Kasumi-1 (cell line): ENCODE measurements around the gene ALPK3.

Experiments
- DNase-seq, 2 experiments: peaks; one replicate each; lab custom pipeline; 2025; lab: John Stamatoyannopoulos, UW

Gene ALPK3

GRCh38 chr15:84846269-84846668 is 29.1 kb downstream of the ALPK3 start:
- DNase-seq: no peak

- peak in 1 of 2 experiments; percentile 10 for DNase-seq
Observed at GRCh38 chr15:84847382-84847781, 30.2 kb downstream of the ALPK3 start.

GRCh38 chr15:84852212-84852611 is 35.1 kb downstream of the ALPK3 start:
- no peak for DNase-seq

- no peak for DNase-seq
Observed at GRCh38 chr15:84855136-84855535, 38.0 kb downstream of the ALPK3 start.

DNA sequence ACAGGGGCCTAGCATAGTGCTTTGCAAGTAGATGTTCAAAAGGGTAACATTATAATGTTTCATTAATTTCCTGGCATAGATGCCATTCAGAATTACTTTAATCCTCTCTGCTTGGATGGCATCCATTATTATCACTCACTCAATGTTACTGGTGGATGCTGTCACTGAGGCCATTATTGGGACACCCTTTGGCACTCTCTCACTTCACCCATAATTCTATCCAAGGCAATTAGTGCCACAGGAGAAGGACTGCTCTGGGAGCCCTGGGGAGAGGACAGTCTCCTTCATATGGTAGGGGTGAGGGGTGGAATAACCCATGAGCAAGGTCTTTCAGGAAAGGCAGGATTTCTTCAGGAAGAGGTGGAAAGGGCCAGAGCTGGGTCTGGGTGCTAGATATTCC is 38.6 kb downstream of the ALPK3 start:
- no peak for DNase-seq

DNA sequence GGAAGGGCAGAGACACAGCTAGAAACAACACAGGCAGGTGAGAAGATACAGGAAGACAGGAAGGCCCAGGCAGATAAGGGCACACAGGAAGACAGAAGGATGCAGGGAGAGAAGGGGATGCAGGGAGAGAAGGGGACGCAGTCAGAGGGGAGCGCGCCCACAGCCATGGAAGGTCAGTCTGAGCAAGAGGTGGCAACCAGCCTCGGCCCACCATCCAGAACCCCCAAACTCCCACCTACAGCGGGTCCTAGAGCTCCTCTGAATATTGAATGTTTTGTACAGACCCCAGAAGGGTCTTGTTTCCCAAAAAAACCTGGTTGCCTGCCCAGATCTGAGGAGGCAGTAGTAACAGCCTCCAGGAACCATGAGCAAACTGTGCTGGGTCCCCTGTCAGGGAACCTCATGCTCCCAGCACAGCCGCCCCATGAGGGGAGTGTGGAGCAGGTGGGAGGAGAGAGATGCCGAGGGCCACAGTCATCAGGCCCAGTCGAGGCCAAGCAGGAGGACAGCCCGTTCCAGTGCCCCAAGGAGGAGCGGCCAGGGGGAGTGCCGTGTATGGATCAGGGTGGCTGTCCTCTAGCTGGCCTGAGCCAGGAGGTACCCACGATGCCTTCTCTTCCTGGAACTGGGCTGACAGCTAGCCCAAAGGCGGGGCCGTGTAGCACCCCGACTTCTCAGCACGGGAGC is 39.7 kb downstream of the ALPK3 start:
- no peak for DNase-seq

DNA sequence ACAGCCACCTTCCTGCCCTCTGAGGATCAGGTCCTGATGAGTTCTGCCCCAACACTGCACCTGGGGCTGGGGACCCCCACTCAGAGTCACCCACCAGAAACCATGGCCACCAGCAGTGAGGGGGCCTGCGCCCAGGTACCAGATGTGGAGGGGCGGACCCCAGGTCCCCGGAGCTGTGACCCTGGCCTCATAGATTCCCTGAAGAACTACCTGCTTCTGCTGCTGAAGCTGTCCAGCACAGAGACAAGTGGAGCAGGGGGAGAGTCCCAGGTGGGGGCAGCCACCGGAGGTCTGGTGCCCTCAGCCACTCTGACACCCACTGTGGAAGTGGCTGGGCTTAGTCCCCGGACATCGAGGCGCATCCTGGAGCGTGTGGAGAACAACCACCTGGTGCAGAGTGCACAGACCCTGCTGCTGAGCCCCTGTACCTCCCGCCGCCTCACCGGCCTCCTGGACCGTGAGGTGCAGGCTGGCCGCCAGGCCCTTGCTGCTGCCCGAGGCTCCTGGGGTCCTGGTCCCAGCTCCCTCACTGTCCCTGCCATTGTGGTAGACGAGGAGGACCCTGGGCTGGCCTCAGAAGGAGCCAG is 40.4 kb downstream of the ALPK3 start:
- no peak for DNase-seq

GRCh38 chr15:84858231-84858630 is 41.1 kb downstream of the ALPK3 start:
- DNase-seq: no peak

DNA sequence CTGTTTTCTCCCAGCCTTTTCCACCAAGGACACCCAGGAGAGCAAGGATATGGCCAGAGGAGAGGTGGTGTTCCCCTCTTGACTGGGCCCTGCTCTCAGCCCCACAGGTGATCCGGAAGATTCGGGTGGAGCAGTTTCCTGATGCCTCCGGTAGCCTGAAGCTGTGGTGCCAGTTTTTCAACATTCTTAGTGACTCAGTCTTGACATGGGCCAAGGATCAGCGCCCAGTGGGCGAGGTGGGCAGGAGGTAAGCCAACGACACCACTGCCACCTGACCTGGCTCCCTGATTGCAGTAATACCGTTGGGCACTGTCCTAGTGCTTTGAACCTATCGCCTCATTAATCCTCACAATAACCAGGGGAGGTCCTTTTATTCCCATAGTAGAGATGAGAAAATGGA is 42.0 kb downstream of the ALPK3 start:
- no peak for DNase-seq

- DNase-seq: no peak
Observed at GRCh38 chr15:84859651-84860050, 42.5 kb downstream of the ALPK3 start.

- no peak for DNase-seq
Observed at GRCh38 chr15:84861781-84862180, 44.6 kb downstream of the ALPK3 start.

GRCh38 chr15:84862214-84862975 is 45.2 kb downstream of the ALPK3 start:
- no peak for DNase-seq

DNA sequence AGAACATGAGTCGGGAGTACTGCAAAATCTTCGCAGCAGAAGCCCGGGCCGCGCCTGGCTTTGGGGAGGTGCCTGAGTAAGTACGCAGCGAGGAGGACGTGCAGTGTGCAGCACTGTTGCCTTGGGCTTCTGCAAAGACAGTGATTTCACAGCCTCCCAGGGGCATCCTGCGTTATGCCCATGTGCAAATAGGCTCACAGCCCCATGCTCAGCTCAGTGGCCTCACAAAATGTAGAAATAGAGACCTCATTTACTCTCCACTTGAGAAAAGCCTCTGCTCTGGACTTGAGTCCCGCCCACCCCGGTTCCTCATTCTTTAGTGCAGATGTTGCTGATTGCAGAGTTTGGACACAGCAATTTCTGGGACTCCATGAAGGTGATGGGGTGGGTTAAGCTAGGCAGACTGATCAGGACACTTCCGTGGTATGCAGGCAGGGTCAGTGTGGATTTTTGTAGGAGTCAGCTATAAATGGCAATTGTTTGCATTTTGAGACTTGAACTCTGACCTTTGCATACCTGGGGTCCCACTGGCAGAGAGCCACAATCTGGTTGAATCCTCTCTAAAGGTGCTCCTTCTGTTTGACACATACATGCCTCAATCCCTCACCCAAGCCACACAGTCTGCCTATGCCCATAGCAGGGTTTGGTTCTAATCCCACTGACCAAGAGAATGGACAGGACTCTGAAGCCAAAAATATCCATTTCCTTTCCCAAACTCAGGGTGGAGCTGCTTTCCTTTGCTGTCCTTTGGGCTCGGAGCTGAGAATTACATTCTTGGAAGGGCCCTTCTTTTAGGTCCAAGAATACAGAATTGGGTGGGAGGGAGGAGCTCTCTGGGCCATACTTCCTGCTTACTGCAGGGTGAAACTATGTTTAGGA is 46.6 kb downstream of the ALPK3 start:
- no peak for DNase-seq

DNA sequence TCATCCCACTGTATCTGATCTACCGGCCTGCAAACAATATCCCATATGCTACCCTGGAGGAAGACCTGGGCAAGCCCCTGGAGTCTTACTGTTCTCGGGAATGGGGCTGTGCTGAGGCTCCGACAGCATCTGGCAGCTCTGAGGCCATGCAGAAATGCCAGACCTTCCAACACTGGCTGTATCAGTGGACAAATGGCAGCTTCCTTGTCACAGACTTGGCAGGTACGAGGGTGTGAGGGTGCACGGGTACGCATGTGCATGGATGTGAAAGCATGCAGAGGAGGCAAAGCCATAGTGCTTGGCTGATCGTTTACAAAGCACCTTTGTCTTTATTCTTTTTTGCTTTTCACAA is 47.3 kb downstream of the ALPK3 start:
- no peak for DNase-seq

DNA sequence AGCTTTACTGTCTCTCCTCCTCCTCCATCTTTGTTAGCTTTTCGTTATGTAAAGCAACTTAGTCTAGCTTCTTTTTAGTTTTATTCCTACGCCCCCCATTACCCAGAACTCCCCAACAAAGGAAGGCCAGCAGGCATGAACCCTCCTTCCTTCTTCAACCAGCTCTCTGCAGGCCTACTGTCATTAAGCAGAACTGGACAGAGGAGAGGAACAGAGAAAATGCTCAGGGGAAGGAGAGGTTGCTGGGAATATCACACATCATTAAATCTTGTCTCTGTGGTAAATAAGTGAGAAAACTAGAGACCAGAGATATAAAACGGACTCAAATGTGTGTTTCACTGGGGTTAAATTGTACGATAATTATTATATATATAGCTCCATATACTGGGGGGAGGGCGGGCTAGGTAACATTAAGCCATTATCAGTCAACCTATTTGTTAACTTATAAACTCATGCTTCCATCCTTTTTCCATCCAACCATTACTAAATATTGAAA is 48.0 kb downstream of the ALPK3 start:
- DNase-seq: no peak

DNA sequence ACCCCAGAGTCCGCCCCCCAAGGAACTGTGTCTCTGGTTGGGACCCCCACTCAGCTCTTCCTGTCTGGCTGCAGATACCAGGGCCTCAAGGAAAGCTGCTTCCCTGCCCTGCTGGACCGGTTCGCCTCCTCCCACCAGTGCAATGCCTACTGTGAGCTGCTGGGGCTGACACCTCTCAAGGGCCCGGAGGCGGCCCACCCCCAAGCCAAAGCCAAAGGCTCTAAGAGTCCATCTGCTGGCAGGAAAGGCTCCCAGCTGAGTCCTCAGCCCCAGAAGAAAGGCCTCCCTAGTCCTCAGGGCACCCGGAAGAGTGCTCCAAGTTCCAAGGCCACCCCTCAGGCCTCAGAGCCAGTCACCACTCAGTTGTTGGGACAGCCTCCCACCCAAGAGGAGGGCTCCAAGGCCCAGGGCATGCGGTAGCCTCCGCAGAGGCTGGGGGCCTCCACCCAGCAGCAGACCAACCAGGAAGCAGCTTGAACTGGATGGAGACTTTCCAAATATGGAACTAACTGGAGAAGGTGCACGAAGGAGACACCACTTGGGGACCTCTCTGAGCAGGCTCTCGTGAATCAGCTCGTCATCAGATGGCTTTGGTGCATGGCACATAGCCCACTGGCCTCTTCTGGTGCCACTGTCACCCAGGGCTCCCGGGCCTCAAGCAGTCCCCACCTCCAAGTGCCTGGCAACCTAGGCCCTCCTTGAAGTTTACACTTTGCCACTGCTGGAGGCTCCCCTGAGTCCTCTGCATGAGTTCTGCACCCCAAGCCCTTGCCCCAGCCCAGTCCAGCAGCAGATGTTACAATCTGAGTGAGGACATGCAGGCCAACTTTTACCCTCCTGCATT is 51.1 kb downstream of the ALPK3 start:
- DNase-seq: no peak

DNA sequence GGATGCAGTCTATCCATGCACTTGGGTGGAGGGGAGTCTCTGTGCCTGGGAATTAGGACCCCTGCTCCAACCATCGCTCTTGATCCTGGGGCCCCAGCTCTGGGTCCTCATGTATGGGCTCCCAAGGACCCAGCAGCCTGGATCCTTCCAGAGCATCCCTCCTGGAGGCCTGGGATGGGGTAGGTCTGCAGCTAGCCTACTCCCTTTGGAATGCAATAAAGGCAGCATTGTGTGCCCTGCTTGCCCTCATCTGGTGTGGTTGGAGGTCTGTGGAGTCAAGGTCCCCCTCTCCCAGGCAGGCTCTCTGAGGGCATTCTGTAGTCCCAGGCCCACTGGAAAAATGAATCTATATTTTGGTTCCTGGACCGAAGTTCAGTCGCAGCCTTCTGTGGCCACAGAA is 52.4 kb downstream of the ALPK3 start:
- DNase-seq: no peak

- DNase-seq: no peak
Observed at GRCh38 chr15:84871428-84871985, 54.4 kb downstream of the ALPK3 start.

DNA sequence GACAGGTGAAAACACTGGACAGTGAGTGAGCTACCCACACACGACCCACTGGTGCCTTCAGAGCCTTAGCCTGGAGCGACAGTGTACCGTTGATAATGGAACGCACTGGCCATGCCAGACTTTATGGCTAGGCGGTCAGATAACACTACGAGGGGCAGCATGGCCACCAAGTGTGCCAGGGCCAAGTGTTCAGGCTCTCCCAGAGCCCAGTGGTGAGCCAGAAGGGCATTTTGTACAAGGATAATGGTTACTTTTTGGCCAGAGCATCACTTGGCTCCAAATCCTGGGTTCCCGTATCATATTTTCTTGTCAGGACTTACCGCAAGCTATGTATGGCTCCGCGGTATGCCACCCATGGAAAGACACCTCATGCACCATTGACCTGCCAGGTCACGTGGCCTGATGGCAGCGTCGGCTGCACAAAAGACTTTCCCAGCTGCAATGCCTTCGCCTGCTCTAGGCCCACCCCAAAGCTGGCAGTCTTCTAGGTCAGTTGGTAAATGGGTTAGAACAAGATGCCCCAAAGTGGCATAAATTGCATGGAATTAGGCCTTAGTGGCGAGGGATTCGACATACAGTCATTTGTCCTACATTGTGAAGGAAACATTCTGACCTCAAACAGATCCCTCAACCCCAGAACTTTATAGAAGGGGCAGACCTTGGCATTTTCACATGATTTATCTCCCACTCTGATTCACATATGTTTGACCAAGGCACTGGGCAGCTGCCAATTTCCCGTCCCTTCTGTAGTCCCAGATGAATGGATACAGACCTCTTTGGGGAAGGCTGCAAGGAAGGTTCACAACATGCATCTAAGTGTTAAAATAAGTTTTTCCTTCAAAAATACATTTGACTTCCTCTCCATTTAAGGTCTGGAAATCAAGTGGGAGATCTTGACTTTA is 55.1 kb downstream of the ALPK3 start:
- no peak for DNase-seq

DNA sequence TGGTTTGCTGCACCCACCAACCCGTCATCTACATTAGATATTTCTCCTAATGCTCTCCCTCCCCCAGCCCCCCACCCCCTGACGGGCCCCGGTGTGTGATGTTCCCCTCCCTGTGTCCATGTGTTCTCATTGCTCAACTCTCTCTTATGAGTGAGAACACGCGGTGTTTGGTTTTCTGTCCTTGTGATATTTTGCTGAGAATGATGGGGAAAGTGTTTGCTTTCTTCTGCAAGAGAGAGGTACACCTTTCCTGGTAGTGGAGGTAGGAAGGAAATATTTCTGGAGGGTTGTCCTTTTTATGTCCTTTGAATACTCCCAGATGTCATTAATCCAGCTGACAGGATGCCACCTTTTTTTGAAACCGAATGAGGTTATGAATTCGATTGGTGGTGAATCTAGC is 56.8 kb downstream of the ALPK3 start:
- DNase-seq: no peak
